Ishikawa (cell line): ENCODE data around the gene PADI2.

Source experiments
- CEBPB ChIP-seq: IDR thresholded peaks from 2 replicates; pipeline ENCODE4 v1.6.1; 2012
- CREB1 ChIP-seq: IDR thresholded peaks from 2 replicates; pipeline ENCODE4 v1.6.1; 2012; ENCODE audit warnings: low read depth
- EGR1 ChIP-seq: IDR thresholded peaks from 2 replicates; pipeline ENCODE4 v1.6.1; 2012
- EP300 ChIP-seq: IDR thresholded peaks from 2 replicates; pipeline ENCODE4 v1.6.1; 2012; ENCODE audit warnings: borderline replicate concordance
- FOXM1 ChIP-seq: IDR thresholded peaks from 2 replicates; pipeline ENCODE4 v1.6.1; 2012; ENCODE audit warnings: low read depth, borderline replicate concordance
- MAX ChIP-seq: IDR thresholded peaks from 2 replicates; pipeline ENCODE4 v1.6.1; 2012
- NFIC ChIP-seq: IDR thresholded peaks from 2 replicates; pipeline ENCODE4 v1.6.1; 2012
- RAD21 ChIP-seq: IDR thresholded peaks from 2 replicates; pipeline ENCODE4 v1.6.1; 2012; ENCODE audit warnings: low read depth
- REST ChIP-seq: IDR thresholded peaks from 2 replicates; pipeline ENCODE4 v1.6.1; 2012; ENCODE audit warnings: low read depth, mild to moderate bottlenecking
- TAF1 ChIP-seq: IDR thresholded peaks from 2 replicates; pipeline ENCODE4 v1.6.1; 2012; ENCODE audit warnings: low read depth, mild to moderate bottlenecking
- TCF12 ChIP-seq: IDR thresholded peaks from 2 replicates; pipeline ENCODE4 v1.6.1; 2012; ENCODE audit warnings: low read depth
- TEAD4 ChIP-seq: IDR thresholded peaks from 2 replicates; pipeline ENCODE4 v1.6.1; 2012
- USF1 ChIP-seq: IDR thresholded peaks from 2 replicates; pipeline ENCODE4 v1.6.1; 2012
- YY1 ChIP-seq: IDR thresholded peaks from 2 replicates; pipeline ENCODE4 v1.6.1; 2012; ENCODE audit warnings: low read depth
- ZBTB7A ChIP-seq: IDR thresholded peaks from 2 replicates; pipeline ENCODE4 v1.6.1; 2012; ENCODE audit warnings: low read depth

Gene PADI2

GRCh38 chr1:17043676-17044075 is 75.6 kb downstream of the PADI2 start:
- no peak for TF ChIP-seq TAF1
- TF ChIP-seq USF1 = no peak
- TF ChIP-seq TEAD4 = no peak
- TF ChIP-seq MAX = no peak
- no peak for TF ChIP-seq CEBPB
- no peak for TF ChIP-seq EP300
- TF ChIP-seq REST = no peak
- TF ChIP-seq EGR1 = no peak
- TF ChIP-seq FOXM1 = no peak
- TF ChIP-seq RAD21 = no peak
- no peak for TF ChIP-seq TCF12
- TF ChIP-seq NFIC = no peak
- no peak for TF ChIP-seq YY1
- TF ChIP-seq ZBTB7A = no peak
- no peak for TF ChIP-seq CREB1

GRCh38 chr1:17040135-17040534 is 79.1 kb downstream of the PADI2 start:
- TF ChIP-seq YY1 (no peak), REST (no peak), MAX (no peak), RAD21 (no peak), EGR1 (no peak), TEAD4 (no peak), ZBTB7A (no peak), TCF12 (no peak), CEBPB (no peak), TAF1 (no peak), CREB1 (no peak), USF1 (no peak), FOXM1 (no peak), NFIC (no peak)

GRCh38 chr1:17039522-17039921 is 79.7 kb downstream of the PADI2 start:
- TF ChIP-seq USF1 = no peak
- no peak for TF ChIP-seq FOXM1
- no peak for TF ChIP-seq REST
- no peak for TF ChIP-seq YY1
- no peak for TF ChIP-seq NFIC
- TF ChIP-seq EP300 = no peak
- TF ChIP-seq ZBTB7A = no peak
- no peak for TF ChIP-seq CREB1
- no peak for TF ChIP-seq RAD21
- TF ChIP-seq TAF1 = no peak
- no peak for TF ChIP-seq CEBPB
- no peak for TF ChIP-seq TCF12
- TF ChIP-seq MAX = no peak
- no peak for TF ChIP-seq TEAD4
- TF ChIP-seq EGR1 = no peak

GRCh38 chr1:17033481-17033880 is 85.8 kb downstream of the PADI2 start:
- TF ChIP-seq MAX (no peak), ZBTB7A (no peak), FOXM1 (no peak), RAD21 (no peak), CREB1 (no peak), EP300 (no peak), EGR1 (no peak)
